VCaP (cell line): ENCODE data around the gene CERKL.

Experiments used
- H3K27ac ChIP-seq: fragments of 450-650 bp; 2 replicates; pipeline ENCODE4 v1.5.1; 2017
- TF ChIP-seq, protein P1 (sequence below): fragments of 450-650 bp; conservative IDR thresholded peaks from 2 replicates; pipeline ENCODE4 v1.5.1; 2017; ENCODE audit warnings: mild to moderate bottlenecking, moderate library complexity

Gene CERKL

DNA sequence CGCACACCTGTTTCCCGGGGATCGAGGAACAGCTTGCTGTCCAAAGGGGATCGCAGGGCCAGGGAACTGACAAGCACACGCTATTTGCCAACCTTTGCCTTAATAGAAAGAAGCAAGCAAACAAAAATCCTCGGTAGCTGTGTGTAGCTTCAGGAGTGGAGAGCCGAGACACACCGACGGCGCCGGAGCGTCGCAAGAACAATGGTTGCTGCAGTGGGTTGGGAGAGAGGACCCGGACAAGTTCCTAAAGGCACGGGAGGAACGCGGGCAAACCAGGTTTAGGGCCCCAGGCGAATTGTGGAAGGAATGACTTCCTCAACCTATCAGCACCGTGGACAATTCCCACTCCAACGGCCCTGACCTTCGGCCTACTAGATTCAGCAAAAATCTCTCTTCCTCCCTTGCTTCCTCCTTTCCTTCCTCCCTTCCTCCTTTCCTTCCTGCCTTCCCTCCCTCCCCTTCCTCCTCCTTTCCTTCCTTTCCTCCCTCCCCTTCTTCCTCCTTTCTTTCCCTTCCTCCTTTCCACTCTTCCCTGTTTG is 28.3 kb upstream of the CERKL start:
- TF ChIP-seq, protein P1, sequence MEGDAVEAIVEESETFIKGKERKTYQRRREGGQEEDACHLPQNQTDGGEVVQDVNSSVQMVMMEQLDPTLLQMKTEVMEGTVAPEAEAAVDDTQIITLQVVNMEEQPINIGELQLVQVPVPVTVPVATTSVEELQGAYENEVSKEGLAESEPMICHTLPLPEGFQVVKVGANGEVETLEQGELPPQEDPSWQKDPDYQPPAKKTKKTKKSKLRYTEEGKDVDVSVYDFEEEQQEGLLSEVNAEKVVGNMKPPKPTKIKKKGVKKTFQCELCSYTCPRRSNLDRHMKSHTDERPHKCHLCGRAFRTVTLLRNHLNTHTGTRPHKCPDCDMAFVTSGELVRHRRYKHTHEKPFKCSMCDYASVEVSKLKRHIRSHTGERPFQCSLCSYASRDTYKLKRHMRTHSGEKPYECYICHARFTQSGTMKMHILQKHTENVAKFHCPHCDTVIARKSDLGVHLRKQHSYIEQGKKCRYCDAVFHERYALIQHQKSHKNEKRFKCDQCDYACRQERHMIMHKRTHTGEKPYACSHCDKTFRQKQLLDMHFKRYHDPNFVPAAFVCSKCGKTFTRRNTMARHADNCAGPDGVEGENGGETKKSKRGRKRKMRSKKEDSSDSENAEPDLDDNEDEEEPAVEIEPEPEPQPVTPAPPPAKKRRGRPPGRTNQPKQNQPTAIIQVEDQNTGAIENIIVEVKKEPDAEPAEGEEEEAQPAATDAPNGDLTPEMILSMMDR = no peak
- no peak overlapping the region for H3K27ac ChIP-seq

DNA sequence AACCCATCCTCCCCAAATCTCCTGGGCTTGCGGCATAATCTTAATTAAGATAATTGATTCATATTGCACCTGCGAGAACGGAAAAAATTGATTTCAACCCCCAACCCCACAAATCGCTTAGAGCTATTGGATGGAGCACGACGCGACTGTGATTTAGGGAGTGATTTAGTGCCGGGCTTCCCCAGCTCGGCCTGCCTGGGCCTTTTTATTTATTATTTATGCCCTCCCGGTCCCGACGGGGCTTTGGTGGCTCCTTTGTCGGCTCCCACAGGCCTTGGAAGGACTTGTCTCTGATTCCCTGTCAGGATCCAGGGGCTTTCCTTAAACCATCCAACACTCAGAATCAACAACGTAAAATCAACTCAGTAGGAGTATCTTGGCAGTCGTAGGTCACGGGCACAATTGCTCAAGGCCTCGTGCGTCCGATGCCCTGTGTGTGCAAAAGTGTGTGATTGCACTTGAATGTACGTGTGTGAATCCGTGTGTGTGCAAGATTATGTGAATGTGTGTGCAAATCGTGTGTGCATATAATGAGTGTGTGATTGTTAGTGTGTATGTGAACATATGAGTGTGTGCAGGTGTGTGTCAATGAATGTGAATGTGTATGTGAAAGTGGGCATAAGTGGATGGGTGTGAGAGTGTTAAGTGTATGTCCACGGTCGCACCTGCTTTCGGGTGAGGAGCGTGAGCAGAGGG is 27.7 kb upstream of the CERKL start:
- no peak overlapping the region for H3K27ac ChIP-seq
- TF ChIP-seq, protein P1 = no peak

DNA sequence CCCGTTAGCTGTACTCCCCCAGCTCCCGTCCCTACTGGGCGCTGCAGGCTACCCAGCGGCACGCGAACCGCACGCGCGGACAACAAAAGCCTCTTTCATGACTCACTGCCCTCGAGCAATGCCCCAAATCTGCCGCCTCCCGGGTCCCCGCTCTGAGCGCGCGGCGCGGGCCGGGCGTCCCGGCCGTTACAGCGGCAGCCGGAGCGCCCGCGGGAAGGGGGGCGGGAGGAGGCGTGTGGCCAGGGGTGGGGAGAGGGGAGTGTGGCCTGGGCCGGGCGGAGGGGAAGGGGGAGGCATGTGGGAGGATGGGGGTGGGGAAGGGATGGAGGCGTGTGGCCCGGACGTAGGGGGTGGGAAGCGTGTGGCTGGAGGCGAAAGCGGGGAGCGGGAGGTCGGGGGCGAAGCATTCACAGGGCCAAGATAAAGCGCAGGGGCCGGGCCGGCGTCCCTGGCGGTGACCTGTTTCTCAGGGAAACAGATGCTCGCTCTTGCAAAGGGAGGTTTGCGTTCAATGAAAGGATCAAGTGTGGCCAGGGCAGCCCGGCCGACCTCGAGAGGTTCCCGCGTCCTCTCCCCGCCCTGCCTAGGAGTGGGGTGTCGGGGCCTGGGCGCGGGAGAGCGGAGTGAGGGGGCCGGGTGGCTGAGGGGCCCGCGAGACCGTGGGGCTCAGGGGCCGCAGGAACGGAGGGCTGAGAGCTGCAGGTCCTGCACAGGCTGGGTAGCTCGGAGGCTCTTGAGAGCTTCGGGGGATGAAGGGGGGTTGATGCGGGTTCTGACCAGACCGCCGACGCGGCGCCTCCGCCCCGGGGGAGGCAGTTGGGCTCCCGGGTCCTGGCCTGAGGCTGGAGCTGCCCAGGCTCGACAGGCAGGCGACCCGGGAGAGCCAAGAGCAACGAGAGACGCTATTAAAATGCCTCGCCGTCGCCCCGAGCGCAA is 26.9 kb upstream of the CERKL start:
- TF ChIP-seq, protein P1 = no peak

DNA sequence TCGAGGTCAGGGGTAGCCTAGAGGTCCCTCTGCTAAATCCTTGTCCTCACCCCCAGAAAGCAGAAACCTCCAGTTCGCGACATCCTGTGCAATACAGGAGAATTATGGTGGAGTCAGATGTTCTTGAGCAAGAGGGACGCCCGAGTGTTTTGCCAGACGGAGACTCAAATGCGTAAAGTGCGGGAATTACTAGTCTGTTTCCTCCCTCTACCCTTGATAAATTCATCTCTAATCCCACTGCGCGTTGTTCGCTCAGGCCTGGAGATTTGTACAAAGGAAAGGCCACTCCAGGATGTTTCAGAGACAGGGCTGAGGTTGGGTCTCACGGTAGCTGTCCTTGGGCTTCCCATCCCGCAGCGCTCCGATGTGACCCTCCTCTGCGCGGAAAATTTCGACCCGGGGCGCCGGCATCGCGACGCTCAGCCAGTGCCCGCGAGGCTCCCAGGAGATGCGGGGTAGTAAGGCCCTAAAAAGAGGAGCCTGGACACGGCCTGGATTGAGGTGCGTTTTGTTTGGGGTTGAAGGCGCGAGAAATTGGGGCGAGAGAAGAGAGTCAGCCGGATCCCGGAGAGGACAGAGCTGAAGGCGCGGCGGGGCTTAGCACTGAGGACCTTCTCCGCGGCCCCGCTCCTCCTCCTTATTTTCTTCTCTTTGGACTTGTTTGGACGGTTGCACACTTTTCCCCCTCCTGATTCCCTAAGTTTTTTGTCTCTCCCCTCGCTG is 26.1 kb upstream of the CERKL start:
- H3K27ac ChIP-seq = no peak overlapping the region
- TF ChIP-seq, protein P1 = no peak

More for the DNA sequence above, 26.9 kb upstream of the CERKL start:
- H3K27ac ChIP-seq = no peak overlapping the region

DNA sequence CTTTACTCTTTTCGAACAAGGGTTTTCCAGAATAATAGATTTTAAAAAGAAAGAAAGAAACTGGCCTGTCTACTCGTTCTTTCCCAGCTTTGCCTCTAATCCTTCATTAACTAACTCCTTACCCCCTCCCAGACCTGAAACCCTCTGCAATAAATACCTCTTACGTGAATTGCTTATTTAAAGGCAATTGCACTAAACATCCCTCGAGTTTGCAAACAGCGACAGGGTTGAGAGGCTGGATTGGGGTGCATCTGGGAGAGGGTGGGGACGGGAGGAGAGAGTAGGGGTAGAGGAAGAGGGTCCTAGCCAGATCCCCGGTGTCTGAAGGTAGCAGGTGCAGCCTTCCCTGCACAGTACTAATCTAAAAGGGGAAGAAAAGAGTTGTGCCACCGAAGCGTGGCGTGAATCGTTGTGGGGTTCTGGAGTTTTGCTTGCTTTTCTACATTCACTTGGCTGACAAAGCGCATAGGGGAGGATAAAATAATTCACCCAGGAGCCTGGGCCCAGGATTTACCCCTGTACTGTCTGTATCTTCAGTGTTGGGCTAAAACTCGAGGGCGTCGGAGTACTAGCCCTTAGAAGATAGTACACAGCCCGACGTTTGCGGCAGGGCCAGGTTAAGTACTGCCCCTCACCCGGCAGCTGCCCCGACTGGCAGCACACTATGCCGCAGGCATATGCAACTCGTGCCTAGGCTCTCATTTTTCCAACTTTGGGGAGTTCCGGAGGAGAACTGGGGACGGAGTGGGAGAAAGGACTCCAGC is 25.3 kb upstream of the CERKL start:
- TF ChIP-seq, protein P1 = no peak
- H3K27ac ChIP-seq = no peak overlapping the region

DNA sequence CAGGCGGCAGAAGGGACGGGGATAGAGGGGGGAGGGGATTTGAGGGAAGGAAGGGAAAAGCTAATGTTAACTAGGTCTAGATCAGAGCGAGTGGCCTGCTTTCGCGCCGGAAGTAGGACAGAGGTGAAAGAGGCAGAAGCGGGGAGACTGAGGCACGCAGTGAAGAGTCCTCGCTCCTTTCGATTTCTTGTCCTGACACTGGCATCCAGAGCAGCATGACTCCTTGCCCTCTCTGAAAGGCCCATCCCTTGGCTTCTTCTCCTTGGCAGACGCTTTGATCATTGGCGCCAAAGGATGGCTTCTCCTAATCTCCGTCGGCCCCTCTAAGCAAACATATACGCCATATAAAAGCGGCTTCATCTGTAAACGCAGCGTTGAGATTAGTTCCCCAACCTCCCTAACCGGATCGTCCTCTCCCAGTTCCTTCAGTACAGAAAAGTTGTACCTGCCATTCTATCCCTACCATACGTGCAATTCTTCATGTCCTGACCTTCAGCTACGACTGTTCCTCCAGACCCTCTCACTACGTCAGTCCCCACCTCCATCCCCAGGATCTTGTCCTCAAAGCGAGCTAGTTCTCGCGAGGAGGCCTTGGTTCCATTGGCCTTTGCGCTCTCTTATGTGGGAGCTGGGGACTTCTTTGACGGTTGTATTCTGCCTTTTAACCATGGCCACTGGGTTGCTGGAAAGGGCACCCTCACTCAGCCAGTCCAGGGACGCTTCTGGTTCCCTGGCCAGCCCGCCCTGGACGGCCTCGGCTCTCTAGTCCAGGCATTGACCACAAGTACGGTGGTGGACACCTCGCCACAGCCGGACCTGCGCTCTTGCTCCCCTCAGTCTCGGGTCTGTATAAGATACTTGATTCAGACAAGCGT is 24.3 kb upstream of the CERKL start:
- H3K27ac ChIP-seq = no peak overlapping the region
- TF ChIP-seq, protein P1 = no peak
